GM12865 (cell line): ENCODE measurements around the gene PIM1.

Experiments
- DNase-seq: peaks from one replicate; pipeline ENCODE4 v3.0.0; 2010; ENCODE audit warnings: low read depth
- H3K4me3 ChIP-seq: 2 replicates; pipeline ENCODE4 v1.5.1; 2011; ENCODE audit warnings: mild to moderate bottlenecking, low read depth, low read length, control low read depth
- TF ChIP-seq, protein P1 (sequence below): IDR thresholded peaks from 2 replicates; pipeline ENCODE4 v1.5.1; 2011; ENCODE audit warnings: low read length, control low read depth, low read depth, inconsistent platforms; ENCODE audit not compliant: insufficient read depth; ENCODE audit errors: missing control alignments

Gene PIM1

DNA sequence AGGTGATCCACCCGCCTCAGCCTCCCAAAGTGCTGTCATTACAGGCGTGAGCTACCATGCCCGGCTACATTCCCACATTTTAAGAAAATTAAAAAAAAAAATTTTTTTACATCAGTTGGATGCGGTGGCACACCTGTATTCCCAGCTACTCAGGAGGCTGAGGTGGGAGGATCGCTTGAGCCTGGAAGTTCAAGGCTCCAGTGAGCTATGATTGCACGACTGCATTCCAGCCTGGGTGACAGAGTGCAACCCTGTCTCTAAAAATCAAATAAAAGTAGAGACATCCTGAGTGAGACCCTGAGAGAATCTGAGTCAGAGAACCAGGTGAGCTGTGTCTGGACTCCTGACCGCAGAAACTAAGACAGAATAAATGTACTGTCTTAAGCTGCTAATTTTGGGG is 38.8 kb downstream of the PIM1 start:
- DNase-seq, result no peak
- TF ChIP-seq, protein P1, sequence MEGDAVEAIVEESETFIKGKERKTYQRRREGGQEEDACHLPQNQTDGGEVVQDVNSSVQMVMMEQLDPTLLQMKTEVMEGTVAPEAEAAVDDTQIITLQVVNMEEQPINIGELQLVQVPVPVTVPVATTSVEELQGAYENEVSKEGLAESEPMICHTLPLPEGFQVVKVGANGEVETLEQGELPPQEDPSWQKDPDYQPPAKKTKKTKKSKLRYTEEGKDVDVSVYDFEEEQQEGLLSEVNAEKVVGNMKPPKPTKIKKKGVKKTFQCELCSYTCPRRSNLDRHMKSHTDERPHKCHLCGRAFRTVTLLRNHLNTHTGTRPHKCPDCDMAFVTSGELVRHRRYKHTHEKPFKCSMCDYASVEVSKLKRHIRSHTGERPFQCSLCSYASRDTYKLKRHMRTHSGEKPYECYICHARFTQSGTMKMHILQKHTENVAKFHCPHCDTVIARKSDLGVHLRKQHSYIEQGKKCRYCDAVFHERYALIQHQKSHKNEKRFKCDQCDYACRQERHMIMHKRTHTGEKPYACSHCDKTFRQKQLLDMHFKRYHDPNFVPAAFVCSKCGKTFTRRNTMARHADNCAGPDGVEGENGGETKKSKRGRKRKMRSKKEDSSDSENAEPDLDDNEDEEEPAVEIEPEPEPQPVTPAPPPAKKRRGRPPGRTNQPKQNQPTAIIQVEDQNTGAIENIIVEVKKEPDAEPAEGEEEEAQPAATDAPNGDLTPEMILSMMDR, result no peak

DNA sequence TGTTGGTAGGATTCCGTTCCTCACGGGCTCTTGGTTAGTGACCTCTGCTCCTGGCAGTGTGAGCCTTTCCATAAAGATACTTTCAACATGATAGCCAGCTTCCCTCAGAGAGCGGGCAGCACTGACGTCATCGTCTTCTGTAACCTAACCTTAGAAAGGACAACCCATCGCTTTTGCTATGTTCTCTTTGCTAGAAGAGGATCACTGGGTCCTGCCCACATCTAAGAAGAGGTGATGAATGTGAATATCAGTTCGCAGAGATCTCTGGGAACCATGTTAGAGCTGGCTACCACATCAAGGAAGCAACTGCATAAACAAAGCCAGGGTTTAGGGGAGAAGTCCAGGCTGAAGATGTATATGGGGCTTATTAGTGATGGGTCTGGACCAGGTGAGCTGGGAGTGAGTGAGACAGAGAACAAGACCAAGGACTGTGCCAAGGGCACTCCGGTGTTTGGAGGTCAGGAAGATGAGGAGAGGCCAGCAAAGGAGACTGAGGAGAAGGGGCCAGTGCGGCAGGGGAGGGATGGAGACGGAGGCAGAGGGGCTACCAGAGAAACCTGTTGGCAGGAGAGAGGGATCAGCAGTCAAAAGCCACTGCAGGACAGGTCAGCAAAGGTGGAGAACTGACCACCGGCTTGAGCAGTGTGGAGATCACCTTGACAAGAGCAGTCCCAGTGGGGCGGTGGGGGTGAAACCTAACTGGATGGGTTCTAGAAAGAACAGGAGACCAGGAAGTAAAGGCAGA is 39.7 kb downstream of the PIM1 start:
- TF ChIP-seq, protein P1, result no peak
- no peak for DNase-seq
- H3K4me3 ChIP-seq, result no peak overlapping the region

More for the DNA sequence above, 38.8 kb downstream of the PIM1 start:
- H3K4me3 ChIP-seq, result no peak overlapping the region

DNA sequence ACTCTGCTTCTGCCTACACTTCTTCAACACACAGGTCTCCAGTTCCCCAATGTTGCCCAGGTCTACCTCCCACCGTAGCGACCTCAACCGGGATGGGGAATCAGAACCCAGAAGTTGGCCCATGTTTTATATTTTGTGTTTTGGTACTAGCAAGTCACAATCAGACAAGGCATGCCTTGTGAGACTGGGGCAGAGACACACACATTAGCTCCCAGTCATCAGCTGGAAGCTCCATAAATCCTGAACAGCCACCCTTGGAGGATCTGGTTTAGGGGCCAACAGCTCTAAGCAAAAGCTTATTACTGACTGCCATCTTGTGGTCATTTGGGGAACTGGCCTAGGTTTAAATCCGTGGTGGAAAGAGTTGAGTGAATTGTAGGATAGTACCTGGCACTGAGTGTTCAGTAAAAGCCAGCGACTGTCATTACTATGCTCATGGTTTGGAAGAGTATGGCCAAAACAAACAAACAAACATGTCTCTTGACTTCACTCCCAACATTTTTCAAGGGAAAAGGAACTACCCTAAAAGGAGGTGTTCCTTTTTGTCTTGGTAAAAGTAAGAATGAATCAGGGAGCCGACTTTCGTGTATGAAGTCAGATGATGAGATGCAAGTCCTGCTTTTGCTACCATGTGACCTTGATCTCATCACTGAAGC is 40.5 kb downstream of the PIM1 start:
- TF ChIP-seq, protein P1, result peak; percentile 90
- no peak overlapping the region for H3K4me3 ChIP-seq
- DNase-seq, result peak; percentile 81

DNA sequence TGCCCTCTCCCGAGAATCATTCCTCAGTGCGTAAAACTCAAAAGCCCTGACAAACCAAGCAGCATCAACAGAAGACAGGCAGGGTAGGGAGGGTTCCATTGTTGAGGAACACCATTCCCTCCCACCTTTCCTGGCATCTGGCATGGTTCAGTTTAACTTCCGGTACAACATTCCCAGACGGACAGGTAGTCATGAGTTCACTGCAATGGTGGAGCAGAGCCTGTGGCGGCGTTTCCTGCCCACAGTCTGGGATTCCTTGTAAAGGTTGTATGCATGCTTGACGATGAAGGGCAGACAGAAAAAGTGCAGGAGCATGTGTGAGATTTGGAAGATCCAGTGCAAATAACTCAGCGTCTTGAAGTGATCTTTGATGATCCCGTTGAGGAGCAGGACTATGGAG is 42.3 kb downstream of the PIM1 start:
- DNase-seq, result no peak
- no peak overlapping the region for H3K4me3 ChIP-seq

DNA sequence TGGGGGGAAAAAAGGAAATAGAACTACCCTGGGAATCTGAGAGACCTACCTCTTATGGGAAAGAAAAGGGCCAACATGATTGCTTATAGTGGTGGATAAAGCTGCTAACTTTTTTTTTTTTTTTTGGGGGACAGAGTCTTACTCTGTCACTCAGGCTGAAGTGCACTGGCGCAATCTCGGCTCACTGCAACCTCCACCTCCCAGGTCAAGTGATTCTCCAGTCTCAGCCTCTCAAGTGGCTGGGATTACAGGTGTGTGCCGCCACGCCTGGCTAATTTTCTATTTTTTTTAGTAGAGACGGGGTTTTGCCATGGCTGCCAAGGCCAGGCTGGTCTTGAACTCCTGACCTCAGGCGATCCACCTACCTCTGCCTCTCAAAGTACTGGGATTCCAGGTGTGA is 48.1 kb downstream of the PIM1 start:
- no peak overlapping the region for H3K4me3 ChIP-seq
- TF ChIP-seq, protein P1, result no peak
- no peak for DNase-seq

More for the DNA sequence above, 42.3 kb downstream of the PIM1 start:
- TF ChIP-seq, protein P1, result no peak

DNA sequence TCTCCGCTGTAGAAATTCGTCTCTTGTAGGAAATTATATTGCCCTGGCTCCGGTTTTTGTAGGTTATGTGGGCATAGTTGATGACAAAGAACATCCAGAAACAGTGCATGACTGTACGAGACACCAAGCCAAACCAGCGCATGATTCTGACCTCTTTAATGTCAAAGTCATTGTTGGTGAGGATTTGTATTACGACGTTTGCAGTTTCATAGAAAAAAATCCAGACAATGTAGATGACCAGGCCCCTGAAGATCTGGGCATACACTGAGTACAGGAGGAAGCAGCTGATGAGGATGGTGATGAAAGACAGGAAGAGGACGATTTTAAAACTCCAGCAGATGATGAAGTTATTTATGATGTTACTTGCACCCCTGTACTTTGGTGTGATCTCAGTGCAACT is 48.6 kb downstream of the PIM1 start:
- DNase-seq, result no peak
- H3K4me3 ChIP-seq, result no peak overlapping the region
- TF ChIP-seq, protein P1, result no peak

DNA sequence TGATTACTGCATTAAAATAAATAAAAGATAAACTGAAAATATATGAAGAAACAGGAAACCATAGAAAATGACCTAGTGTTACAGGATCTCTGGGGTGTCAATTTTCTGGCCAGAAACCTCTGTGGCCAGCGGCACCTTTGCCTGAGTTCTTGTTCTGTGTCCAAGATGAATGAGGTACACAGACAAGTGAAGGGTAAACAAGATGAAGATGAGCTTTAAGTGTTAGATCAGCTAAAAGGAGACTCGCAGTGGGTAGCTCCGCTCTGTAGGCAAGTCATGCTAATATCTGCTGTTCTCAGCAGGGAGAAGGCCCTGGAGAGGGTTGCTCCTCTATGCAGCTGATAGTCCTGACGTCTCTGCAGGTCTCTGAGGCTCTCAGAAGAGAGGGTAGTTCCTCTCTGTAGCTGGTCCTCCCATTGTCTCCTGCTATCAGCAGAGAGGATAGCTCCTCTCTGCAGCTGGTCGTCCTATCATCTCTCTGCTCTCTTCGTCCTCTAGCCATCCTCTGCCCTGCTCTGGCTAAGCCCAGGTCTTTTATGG is 51.7 kb downstream of the PIM1 start:
- TF ChIP-seq, protein P1, result no peak
- H3K4me3 ChIP-seq, result peak overlapping the region; percentile 64
- DNase-seq, result no peak
